ENCODE results near the gene PRKN.

PRKN gene

DNA sequence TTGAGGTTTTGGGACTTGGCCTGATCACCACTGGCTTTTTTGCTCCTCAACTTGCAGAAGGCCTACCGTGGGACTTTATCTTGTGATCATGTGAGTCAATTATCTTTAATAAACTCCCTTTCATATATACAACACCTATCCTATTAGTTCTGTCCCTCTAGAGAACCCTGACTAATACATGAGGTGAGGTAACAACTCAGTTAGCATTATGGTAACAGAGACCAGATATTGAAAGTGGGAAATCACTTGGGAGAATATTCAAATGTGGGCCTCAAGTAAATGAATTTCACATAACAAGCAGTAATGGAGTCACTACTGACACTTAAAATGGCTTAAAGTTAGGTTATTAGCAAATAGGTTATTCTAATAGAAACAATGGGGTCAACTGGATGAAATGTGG, 1015.6 kb downstream of the PRKN start:
- DNase-seq (ENCODE audit: low read depth): no peak

DNA sequence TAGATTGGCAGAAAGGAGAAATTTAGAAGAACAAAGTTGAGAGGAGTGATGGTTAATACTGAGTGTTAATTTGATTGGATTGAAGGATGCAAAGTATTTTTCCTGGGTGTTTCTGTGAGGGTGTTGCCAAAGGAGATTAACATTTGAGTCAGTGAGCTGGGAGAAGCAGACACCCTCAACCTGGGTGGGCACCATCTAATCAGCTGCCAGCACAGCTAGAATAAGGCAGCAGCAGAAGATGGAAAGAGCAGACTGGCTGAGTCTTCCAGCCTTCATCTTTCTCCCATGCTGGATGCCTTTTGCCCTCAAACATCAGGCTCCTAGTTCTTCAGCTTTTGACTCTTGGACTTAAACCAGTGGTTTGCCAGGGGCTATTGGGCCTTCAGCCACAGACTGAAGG, 1016.1 kb downstream of the PRKN start:
- DNase-seq (ENCODE audit: low read depth): no peak

DNA sequence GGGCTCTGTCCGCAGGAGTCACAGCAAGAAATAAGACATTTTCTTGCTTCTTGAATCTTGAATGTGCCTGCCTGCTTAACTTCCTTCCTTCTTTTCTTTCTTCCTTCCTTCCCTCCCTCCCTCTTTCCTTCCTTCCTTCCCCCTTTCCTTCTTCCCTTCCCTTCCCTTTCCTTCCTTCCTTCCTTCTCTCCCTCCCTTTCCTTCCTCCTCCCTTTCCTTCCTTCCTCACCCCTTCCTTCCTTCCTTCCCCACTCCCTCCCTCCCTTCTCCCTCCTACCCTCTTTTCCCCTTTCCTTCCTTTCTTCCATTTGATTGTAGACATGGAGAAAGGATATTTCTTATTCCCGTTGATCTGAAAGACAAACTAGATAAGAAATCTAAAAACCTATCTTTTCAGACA, 1016.9 kb downstream of the PRKN start:
- DNase-seq (ENCODE audit: low read depth): no peak

DNA sequence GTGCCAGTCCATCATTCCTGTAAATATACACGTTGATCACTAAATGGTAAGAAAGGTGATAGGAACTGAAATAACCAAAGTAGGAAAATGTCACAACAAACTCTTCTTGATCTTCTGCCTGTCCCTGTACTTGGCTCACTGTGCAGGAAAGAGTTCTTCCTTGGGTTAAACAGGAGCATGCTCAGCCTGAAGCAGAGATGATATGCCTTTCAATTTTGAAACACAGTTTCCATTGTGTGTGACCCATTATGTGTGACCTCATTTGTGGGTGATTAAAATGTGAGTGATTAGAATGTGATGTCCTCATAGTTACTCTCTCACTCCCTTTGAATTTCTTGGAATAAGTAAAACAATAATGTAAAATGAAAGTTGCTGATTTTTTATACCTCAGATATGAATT, 1026.5 kb downstream of the PRKN start:
- DNase-seq (ENCODE audit: low read depth): no peak

DNA sequence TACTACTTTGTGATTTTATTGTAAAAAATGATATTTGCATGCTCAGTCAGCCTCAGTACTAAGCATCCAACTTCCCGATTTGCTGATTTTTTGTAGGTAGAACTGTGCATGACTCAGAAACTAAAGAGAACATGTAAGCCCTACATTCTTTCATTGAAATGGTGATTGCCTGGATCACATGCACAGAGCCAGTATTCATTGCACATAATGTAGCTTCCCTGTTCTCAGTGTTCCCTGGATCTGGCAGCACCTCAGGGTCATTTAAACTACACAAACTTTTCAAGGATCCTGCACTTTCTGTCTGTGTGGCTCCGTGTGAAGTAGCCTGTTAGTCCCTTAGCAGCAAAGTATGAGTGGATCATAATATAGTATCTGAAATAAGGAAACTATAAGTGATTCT, 1030.8 kb downstream of the PRKN start:
- no peak for DNase-seq (ENCODE audit: low read depth)

DNA sequence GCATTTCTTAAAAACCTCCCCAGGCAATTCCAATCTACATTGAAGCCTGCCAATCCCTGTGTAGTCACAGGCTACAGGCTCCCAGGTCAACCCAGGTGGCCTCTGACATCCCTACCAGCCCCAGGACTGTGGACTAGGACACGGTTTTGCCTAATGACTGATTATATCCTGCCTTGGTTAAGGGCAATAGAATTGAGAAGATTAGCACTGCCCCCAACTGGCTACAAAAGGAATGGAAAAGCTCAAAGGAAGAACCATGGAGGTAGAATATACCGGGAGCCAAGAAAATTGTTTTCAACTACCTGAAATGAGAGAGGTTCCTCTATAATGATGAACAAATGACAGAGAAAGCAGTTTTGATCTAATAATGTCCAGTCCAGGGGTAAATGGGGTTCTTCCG, 1032.6 kb downstream of the PRKN start:
- DNase-seq (ENCODE audit: low read depth): peak; percentile 28

DNA sequence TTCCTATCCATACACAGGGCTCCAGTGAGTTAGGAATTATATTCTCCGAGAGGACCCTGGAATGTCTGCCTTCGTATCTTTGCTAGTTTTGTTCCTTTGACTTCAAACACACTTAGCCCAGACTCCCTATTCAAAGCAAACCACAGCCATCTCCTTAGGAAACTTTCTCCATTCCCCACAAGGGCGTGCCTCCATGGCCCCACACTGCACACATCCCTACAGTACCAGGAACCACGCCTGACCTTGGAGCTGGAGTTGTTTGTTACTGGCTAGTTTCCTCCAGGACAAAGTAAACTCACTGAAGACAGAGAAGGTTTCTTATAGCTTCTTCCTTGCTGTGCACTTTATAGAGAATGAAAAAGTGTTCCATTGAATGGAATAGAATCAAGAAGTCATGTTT, 1040.9 kb downstream of the PRKN start:
- no peak for DNase-seq (ENCODE audit: low read depth)

DNA sequence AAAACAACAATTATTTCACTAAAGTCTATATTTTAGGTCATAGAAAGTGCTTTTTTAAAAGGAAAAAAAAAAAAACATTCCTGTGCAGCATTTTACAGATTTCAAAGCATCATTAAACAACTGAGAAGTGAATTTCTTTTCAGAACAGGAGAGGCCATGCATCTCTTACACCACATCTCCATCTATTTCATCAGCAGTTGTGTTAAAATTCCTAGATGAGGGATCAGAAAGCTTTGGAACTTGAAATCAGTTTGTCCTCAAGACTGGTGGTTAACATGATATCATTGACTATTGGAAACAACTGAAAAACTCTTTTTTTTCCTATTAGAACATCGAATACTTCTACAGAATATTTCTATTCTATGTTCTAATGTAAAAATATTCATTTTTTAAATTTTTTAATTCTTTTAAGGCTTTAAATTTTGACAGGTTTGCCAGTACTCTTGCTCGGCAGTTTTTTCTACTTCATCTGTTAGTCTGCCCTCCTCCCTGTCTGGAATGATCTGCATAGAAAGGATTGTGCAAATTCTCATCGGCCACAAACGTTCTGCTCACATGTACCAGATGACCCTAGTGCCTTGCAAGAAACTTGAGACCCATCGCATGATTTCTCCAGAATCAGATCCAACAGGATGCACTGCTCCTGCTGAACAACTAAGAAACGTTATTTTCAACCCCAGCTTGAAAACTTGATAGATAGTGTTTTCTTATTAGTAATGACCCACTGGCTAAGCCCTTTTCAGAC, 1042.7 kb downstream of the PRKN start:
- DNase-seq (ENCODE audit: low read depth): no peak

DNA sequence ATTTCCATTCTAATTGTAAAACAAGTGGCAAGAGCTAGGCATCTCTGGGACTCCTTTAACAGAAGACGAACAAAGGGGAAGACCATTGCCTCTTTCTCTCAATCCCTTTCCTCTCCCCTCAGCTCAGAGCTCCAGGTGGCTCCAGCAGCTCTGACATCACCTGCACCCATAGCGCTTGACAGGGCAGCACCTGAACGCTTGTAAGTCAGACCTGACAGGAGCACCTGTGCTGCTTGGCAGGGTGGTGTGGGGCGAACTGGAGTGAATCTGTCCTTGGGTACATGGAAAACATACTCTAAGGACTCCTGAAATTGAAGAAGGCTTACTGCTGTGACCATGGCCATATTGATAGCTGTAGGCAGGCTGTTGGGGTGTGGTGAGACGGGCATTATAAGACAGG, 1044.2 kb downstream of the PRKN start:
- DNase-seq (ENCODE audit: low read depth): no peak

DNA sequence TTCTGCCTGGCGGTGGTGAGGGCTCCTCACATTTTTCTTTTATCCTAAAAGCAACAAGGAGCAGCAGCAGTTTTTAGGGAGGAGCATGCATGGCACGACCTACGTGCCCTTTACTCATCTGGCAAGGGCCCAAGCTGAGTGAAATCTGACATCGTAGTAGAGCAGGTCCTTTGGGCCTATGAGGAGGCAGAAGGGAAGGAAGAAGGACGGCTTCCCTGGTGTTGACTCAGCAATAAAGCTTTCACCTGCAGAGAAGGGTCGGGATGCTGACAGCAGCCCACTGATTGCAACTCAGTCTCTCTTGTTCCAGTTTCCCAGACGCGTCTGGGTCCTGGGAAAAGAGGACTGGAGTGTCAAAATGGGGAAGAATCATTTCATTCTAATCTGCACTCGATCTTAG, 1044.6 kb downstream of the PRKN start:
- no peak for DNase-seq (ENCODE audit: low read depth)

DNA sequence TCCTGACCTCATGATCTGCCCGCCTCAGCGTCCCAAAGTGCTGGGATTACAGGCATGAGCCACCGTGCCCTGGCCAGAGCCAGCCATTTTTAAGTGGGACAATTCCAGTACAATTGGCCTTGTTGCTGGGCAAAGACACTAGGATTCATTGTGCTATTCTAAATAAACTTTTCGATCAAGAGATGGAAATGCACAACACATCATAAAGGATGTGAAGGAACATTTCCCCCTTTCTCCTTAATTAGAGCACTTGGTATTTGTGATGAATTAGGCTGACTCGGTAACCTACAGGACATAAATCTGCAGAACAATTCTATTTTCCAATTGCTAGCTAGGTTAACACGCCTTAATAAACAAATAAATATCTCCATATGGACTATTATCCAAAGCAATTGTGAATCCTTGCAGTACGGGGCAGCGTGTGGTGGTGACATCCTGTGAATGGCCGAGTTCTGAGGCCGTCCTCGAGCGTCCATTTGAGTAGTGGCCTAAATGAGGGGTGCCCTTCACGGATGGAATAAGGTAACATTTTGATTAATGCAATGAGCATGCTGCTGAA, 1047.5 kb downstream of the PRKN start:
- DNase-seq (ENCODE audit: low read depth): no peak

DNA sequence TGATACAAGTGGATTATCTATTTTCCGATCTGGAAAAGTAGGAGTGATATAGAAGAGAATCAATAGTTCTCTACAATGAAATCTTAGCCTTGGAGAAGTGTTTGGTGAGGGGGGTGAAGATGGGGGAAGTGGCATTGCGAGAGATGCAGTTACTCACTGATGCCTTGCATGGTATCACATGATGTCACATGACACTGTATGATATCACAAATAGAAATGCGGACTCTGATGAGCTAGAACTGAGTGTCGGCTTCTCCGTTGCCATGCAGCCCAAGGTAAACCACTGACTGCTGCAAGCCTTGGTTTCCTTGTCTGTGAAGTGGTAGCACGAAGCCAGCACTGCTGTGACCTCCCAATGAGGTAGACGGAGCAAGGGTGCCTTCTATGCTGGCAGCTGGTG, 1050.4 kb downstream of the PRKN start:
- no peak for DNase-seq (ENCODE audit: low read depth)

DNA sequence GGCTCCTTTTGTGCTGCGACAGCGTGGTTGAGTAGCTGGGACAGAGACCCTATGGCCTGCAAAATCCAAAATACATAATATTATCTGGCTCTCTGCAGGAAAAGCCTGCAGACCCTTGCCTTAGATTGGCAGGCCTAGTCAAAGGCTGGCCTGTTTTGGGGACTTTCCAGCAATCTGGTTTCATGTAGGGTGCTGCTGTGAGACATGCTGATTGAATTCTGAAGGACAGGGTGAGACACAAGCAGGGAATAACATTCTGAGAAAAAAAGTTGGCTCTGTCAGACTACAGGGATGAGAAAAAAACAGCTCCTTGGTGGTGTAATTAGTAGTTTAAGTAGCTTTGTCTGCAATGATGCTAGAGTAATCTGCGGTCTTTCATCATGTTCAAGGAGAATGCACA, 1051.0 kb downstream of the PRKN start:
- DNase-seq (ENCODE audit: low read depth): no peak

DNA sequence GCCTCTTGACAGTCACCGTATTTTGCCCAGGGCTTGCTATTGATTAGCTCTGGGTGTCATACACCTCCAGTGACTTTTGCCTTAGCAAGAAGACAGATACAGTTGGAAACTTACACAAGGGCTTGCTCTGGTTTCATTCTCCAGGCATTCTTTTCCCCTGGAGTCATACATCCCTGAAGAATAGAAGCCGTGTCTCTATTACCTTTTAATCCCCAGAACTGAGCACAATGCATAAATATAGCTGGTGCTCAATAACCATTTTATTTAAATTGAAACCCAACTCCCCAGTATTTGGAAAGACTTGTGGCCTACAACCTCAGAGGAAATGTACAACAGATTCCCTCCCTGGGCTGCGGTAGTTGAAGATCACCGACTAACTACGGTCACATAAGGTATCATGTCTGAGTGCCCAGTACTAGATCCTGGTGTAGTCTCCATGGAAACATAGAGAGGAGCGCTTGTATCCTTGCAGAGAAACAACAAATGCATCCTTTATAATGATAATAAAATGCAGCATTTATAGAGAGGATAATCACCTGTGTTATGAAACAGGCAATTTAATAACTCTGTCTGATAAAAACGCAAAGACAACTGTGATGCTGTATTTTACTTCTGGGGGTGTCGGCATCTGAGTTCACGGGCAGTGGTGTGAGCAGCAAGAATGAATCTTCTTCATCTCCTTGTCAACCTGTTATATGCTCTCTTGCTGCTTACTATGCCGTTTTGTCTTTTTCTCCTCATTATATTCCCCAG, 1052.5 kb downstream of the PRKN start:
- DNase-seq (ENCODE audit: low read depth): no peak

DNA sequence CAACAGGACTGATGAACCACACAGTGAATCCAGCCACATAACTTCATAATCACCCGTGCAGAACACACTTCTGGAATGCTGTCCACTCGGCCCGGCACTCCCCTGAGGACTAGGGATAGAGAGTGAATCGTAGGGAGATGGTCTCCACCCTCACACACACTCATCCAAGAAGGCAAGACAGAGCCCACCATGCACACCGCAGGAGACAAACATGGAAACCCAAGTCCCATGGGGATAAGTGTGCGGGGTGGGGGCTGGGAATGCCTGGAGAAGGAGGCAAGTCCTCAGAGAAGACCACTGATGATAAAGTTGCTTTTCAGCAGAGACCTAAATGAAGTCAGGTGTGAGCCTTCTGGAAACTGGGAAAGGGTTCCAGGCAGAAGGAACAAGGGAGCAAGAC, 1054.5 kb downstream of the PRKN start:
- no peak for DNase-seq (ENCODE audit: low read depth)

DNA sequence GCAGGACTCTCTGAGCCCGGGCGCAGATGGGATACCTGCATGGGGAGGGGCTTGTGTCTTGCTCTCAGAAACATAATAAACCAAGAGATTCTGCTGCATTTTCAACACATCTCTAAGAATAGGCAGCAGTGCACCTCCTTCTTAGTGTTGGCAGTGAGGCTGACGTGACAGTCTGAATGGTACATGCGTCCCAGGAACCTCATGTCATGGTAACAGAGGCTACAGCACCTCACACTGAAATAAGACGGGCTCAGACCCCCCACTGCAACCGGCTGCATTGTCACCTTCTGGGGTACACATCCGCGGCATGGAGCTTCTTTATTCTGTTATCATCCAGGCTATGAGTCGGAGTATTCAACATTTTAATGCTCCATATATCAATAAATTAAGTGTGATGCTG, 1056.4 kb downstream of the PRKN start:
- DNase-seq (ENCODE audit: low read depth): no peak

DNA sequence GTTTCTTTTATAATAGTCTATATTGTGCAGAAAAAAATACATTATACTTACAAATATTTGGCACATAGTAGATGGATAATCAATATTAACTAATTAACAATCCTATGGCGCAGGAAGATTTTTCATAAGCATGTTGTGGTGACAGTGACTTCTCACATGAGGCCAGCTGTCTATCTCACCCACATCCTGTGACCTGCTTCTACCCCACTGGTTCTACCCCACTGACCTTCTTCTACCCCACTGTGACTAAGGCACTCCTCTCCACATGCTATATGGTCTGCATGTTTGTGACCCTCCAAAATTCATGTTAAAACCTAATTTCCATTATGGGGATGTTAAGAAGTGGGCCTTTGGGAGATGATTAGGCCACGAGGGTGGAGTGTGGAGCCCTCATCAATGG, 1058.9 kb downstream of the PRKN start:
- DNase-seq (ENCODE audit: low read depth): no peak

DNA sequence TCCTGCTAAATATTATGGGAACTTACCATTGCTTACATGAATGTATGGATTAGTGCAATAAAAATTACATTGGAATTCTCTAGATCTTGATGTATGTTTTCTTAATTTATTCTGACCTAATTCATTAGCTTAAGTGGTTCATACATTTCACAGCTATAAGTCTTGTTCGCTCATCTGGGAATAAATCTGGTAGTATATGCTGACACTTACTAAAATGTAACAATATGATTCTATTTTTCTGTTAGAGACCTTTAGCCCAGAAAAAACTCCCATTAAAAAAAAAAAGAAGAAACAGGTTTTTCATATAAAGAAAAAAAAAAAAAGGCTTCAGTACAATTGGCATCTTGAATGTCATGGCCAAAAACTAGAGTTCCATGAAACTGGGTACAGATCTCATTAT, 1059.6 kb downstream of the PRKN start:
- no peak for DNase-seq (ENCODE audit: low read depth)

DNA sequence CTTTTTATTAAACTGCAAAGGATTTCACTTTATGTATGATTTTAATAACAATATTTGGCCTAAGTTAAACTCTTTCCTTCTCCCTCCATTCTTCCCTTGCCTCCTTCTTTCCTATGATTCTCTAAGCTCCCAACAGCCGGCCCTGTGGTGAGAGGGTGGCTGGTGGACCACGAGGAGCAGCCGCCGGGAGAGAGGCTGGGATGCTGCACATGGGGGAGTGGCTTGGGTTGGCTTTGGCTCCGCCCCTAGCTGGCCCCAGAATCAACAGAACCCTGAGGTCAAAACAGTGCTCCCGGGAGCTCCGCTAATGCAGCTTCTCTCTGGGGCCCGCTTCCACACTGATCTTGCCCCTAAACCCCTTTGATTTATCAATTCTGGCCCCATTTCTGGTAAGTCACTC, 1063.9 kb downstream of the PRKN start:
- DNase-seq (ENCODE audit: low read depth): no peak

DNA sequence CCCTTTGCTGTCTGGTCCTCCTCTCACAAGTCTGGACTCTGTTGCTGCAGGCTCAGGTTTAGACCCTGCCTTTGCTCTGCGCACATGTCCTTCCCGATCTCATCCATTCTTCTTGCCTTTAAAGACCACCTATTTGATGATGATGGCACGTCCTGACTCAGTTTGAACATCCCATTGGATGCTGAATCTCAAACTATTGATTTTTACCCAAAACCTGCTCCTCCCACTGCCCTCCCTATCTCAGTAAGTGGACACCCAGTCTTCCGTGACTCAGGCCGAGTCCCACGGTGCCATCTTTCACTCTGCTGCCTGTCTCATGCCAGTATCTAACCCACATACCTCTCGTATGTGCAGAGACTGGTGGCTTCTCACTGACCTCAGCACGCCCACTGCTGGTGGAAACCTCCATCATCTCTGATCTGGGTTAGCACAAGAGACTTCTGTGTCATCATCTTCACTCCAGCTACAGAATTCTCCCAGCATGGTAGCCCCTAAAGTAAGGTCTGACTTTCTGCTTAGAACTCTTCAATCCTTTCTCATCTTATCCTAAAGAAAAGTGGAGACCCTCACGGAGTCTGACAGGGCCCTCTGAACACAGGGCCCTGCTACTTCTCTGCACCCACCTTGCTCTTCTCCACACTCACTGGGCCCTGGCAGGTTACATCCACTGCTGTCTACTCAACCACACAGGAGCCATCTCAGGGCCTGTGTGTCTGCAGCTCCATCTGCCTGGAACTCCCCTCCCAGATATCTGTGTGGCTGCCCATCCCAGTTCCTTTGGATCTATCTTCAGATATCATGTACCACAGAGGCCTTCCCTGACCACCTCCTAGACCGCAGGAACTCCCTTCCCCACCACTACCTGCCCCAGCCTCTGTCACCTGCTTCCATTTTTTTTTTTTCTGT, 1066.6 kb downstream of the PRKN start:
- peak; percentile 12 for DNase-seq (ENCODE audit: low read depth)

DNA sequence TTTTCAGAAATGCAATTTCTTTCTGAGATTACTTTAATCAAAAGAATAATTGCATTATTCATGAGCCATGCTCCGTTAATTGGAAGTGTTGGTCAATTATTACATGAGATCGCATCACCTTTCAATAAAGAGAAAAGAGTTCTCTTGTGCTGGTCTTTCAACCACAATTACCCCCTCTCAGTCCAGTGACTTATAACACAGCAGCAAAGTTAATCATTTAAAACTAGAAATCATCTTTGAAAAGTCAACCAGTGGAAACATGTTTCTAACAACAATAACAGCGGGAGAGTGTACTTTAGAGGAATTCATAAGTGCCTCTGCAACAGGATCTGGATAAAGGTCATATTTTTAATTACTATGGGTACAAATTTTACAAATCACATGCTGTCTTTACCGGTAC, 1069.4 kb downstream of the PRKN start:
- no peak for DNase-seq (ENCODE audit: low read depth)

DNA sequence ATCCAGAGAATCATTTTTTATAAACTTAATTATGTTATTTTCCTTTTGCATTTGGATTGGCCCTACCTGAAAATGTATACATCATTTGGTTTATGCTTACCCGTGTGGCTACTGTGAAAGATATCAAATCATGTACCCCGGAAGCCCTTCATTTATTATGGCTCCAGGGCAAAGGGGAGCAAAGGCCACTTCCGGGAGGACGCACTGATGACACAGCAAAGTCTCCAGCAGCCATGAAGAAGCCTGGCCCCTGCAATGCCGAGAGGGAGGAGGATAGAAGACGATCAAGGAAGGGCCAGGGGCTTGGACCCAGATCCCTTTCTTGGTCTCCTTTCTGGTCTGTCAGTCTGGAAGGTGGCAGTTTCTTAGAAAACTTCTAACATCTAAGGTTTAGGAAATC, 1073.4 kb downstream of the PRKN start:
- no peak for DNase-seq (ENCODE audit: low read depth)

DNA sequence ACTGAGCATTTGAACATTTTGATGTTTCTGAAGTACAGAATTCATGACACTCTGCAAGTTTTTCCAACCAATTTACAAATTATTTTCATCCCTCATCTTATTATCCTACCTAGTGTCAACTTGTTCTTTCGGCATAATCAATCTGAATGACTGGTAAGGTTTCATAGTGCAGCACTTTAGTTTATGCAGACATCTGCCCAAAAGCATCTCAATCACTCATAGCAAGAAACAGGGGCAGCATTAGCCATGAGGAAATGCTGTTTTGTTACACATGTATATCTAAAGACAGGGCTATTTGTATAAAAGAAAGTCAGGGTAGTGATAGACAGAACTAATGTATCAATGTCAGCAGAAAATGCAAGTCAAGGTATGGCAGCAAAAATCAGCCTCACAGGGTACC, 1075.6 kb downstream of the PRKN start:
- no peak for DNase-seq (ENCODE audit: low read depth)

Measured in ELR (cell line).